Testis (tissue), 2 donors: Measurements from ENCODE around the gene UBE4A.

ENCODE experiments used
- POLR2A ChIP-seq: fragments of 450-650 bp; IDR thresholded peaks from one replicate; pipeline ENCODE4 v1.6.1; 2017; ENCODE audit warnings: antibody characterized with exemption, mild to moderate bottlenecking, moderate library complexity
- TF ChIP-seq, protein P1 (sequence below), 3 experiments: fragments of 450-650 bp in 2 of 3; fragments of 200-600 bp in 1 of 3; sonication (generic) in 1 of 3; IDR thresholded peaks; one replicate each; pipeline ENCODE4 v1.5.1; 2016 to 2019; ENCODE audit warnings: antibody characterized with exemption in 3 of 3, mild to moderate bottlenecking in 2 of 3, moderate library complexity in 1 of 3

DNA sequence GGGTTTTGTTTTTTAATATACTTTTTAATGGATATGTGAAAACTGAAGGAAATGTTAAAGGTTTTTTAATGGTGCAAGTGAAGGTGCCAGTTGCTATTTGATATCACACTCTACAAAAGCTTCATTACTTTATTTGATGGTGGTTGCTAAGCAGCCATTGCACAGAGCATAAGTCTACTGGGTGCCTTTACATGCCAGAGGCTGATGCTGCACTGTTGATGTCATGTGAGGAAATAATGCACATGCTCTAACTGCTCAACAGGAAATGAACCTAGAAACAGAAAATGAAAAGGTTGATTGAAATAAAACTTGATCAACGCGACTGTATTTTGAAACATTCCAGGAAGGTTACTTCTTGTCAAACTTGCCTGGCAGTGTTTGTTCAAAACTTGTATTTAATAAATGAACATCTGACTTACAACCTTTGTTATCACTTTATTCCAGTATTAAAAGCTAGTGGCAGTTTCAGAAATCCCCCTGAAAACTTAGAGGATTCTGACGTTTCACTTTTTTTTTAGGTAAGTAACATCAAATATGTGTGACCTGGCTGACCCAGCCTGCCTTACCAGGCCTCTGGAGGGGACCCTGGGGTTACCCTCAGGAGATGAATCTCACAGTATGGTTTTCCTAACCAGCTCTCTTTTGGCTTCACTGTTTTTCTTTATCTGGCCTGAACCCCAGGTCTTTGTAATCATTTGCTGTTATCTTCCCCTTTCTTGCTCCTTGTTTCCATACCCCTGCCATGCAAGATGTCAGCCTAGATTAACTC, 39.6 kb downstream of the UBE4A start:
- TF ChIP-seq, protein P1, sequence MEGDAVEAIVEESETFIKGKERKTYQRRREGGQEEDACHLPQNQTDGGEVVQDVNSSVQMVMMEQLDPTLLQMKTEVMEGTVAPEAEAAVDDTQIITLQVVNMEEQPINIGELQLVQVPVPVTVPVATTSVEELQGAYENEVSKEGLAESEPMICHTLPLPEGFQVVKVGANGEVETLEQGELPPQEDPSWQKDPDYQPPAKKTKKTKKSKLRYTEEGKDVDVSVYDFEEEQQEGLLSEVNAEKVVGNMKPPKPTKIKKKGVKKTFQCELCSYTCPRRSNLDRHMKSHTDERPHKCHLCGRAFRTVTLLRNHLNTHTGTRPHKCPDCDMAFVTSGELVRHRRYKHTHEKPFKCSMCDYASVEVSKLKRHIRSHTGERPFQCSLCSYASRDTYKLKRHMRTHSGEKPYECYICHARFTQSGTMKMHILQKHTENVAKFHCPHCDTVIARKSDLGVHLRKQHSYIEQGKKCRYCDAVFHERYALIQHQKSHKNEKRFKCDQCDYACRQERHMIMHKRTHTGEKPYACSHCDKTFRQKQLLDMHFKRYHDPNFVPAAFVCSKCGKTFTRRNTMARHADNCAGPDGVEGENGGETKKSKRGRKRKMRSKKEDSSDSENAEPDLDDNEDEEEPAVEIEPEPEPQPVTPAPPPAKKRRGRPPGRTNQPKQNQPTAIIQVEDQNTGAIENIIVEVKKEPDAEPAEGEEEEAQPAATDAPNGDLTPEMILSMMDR (IDR thresholded peaks at IDR 0.05) = no peak
- TF ChIP-seq POLR2A = no peak
